GM12801 (cell line): ENCODE measurements around the gene NDUFV2.

Experiments
- TF ChIP-seq, protein P1 (sequence below): IDR thresholded peaks from one replicate; pipeline ENCODE4 v1.5.1; 2011; ENCODE audit warnings: control low read depth; ENCODE audit not compliant: insufficient read length; ENCODE audit errors: extremely low read depth

NDUFV2 gene

GRCh38 chr18:9147440-9148202 lies 45.1 kb downstream of the NDUFV2 start:
- TF ChIP-seq, protein P1, sequence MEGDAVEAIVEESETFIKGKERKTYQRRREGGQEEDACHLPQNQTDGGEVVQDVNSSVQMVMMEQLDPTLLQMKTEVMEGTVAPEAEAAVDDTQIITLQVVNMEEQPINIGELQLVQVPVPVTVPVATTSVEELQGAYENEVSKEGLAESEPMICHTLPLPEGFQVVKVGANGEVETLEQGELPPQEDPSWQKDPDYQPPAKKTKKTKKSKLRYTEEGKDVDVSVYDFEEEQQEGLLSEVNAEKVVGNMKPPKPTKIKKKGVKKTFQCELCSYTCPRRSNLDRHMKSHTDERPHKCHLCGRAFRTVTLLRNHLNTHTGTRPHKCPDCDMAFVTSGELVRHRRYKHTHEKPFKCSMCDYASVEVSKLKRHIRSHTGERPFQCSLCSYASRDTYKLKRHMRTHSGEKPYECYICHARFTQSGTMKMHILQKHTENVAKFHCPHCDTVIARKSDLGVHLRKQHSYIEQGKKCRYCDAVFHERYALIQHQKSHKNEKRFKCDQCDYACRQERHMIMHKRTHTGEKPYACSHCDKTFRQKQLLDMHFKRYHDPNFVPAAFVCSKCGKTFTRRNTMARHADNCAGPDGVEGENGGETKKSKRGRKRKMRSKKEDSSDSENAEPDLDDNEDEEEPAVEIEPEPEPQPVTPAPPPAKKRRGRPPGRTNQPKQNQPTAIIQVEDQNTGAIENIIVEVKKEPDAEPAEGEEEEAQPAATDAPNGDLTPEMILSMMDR, result peak; percentile 37

DNA sequence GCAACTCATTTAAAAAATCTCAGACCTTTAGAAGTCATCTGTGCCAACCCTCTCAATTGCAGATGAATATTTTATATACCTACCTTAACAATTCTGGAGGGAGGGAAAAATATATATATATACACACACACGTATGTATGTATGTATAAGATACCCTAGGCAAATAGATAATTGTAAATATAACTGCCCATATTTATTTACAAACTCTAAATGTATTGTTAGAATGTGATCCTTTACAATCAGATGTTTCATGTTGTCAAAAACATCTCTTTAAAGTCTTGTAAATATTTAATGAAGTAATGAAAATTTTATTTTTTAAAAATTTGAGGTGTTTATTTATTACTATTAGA lies 45.7 kb downstream of the NDUFV2 start:
- TF ChIP-seq, protein P1, result no peak

GRCh38 chr18:9150121-9150520 lies 47.6 kb downstream of the NDUFV2 start:
- TF ChIP-seq, protein P1, result no peak

DNA sequence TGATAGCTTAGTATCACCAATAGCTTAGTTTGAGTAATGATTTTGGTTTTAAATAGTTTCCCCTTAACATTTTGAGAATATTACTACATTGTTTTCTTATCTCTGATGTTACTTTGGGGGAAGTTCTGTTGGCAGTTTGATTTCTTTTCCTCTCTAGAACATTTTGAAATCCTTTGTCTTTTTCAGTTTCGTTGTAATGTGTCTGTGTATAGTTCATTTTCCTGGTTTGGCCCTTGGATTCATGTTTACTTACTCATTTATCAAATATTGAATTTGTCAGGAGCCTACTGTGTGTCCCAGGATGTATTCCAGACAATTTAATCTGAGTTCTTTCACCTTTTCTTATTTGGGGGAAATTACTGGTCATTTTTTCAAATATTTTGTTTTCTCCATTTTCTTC lies 50.8 kb downstream of the NDUFV2 start:
- TF ChIP-seq, protein P1, result no peak

GRCh38 chr18:9156604-9157249 lies 54.2 kb downstream of the NDUFV2 start:
- TF ChIP-seq, protein P1, result no peak

- TF ChIP-seq, protein P1, result no peak
Observed at GRCh38 chr18:9157806-9158205, 55.3 kb downstream of the NDUFV2 start.

GRCh38 chr18:9160014-9160413 lies 57.5 kb downstream of the NDUFV2 start:
- TF ChIP-seq, protein P1, result no peak
